Small intestine (tissue), 7 donors: ENCODE data around the gene NDUFA11. TPM values are rescaled to one million over a fixed set of nuclear protein-coding genes. Genes with fewer than 3 reads are reported as not detected.

Experiments used
- DNase-seq, 2 donors: peaks; one replicate each; pipeline versions ENCODE4 v3.0.0 to v3.0.0-alpha.2; 2013
- FAIRE-seq: peaks from 2 replicates; lab custom pipeline; 2012; peaks lifted over from hg19 to GRCh38; lab: Jason Lieb, UNC
- H3K27ac ChIP-seq, 3 donors: one replicate each; pipeline ENCODE4 v1.5.1; 2013; ENCODE audit warnings: low read length in 2 of 3, mild to moderate bottlenecking in 2 of 3, control low read depth in 1 of 3, inconsistent platforms in 1 of 3, low read depth in 1 of 3, moderate library complexity in 1 of 3
- H3K27me3 ChIP-seq, 3 donors: one replicate each; pipeline ENCODE4 v1.6.1; 2013; ENCODE audit warnings: low read length in 3 of 3, inconsistent platforms in 1 of 3; ENCODE audit not compliant: control insufficient read depth in 3 of 3, insufficient read depth in 3 of 3
- H3K36me3 ChIP-seq, 3 donors: one replicate each; pipeline ENCODE4 v1.6.1; 2013; ENCODE audit warnings: low read length in 3 of 3, inconsistent platforms in 1 of 3, low read depth in 1 of 3, mild to moderate bottlenecking in 1 of 3, moderate library complexity in 1 of 3; ENCODE audit not compliant: control insufficient read depth in 3 of 3, insufficient read depth in 2 of 3
- H3K4me1 ChIP-seq, 3 donors: one replicate each; pipeline ENCODE4 v1.6.1; 2013; ENCODE audit warnings: low read length in 2 of 3, inconsistent platforms in 1 of 3, low read depth in 1 of 3, mild to moderate bottlenecking in 1 of 3, moderate library complexity in 1 of 3; ENCODE audit not compliant: control insufficient read depth in 3 of 3, insufficient read depth in 2 of 3
- H3K4me3 ChIP-seq, 3 donors: one replicate each; pipeline ENCODE4 v1.5.1; 2013; ENCODE audit warnings: low read length in 3 of 3, control low read depth in 1 of 3, inconsistent platforms in 1 of 3, low read depth in 1 of 3, mild to moderate bottlenecking in 1 of 3, moderate library complexity in 1 of 3
- H3K9me3 ChIP-seq, 2 donors: one replicate each; pipeline ENCODE4 v1.6.1; 2013; ENCODE audit warnings: low read depth in 1 of 2, low read length in 1 of 2; ENCODE audit not compliant: control insufficient read depth in 2 of 2, insufficient read depth in 1 of 2
- WGBS, 3 donors: extraction: QIAGEN DNeasy Blood & Tissue Kit; methylation state at CpG; one replicate each; pipeline ENCODE4 v1.1.7; 2013; 5-methylcytosine and 5-hydroxymethylcytosine counted together
- polyA plus RNA-seq, 4 donors: library from polyadenylated mRNA; stranded (reverse) in 3 of 4; unstranded in 1 of 4; fragments of 200-250 nt in 3 of 4; fragments of 120-200 nt in 1 of 4; gene quantifications; one replicate each; pipeline versions ENCODE4 v1.2.1 to v1.2.3, GENCODE V29; 2013
- donor health status: healthy with polysubstance abuse.
- donor health status: control.
- donor health status: control.
- donor health status: Bipolar disorder and iron deficiency.
- donor health status: healthy.

NDUFA11 gene
- polyA plus RNA-seq, 4 donors, result 187 to 576 (median 476) TPM

DNA sequence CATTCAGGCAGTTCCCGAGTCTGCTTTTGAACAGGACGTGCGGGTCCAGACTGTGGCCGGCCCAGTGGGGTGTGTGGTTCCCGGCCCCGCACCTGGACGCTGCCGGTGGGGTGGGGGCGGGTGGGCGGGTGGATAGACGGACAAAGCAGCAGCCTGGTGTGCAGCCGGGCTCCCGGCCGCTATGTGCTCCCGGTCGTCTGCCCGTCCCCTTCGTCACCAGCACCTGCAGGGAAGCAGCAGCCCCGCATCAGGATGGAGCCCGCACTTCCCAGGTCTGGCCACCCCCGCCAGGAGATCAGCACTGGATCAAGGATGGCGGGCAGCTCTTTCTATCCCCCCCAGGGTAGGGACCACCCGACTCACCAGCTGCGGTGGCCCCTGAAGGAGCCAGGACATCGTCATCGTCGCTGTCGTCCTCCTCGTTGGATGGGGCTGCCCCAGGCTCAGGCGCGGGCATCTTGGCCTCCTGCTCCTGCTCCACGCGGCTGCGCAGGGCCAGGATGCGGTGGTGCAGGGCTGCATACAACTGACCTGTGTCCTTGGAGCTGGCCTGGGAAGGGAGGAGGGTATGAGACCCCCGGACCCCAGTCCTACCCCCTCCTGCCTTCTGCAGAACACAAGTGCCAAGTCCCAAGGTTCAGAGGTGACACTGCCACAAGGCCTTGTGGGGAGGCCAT lies 14.0 kb upstream of the NDUFA11 start:
- peaks cover 0 to 19% (median 0%) of the 10 kb centered on the region in 3 donors for H3K4me1 ChIP-seq
- no peak overlapping the region for H3K4me3 ChIP-seq
- no peaks in the 10 kb centered on the region for H3K27me3 ChIP-seq
- no peaks in the 10 kb centered on the region for H3K9me3 ChIP-seq
- DNase-seq, result no peak
- no peak overlapping the region for H3K27ac ChIP-seq
- H3K36me3 ChIP-seq, result peaks cover 11 to 85% (median 30%) of the 10 kb centered on the region in 3 donors
- 91 to 93% (median 93%) methylated on average over 34 to 36 of the region's 36 CpGs for WGBS, 3 donors
- no peak for FAIRE-seq

- Histone ChIP-seq H3K36me3 (peaks cover 11 to 73% (median 30%) of the 10 kb centered on the region in 3 donors), H3K4me3 (no peak overlapping the region)
Measured at GRCh38 chr19:5916181-5916708, 12.7 kb upstream of the NDUFA11 start.

GRCh38 chr19:5915782-5916165 lies 12.2 kb upstream of the NDUFA11 start:
- no peaks in the 10 kb centered on the region for H3K27me3 ChIP-seq
- no peak overlapping the region for H3K27ac ChIP-seq
- H3K4me3 ChIP-seq, result no peak overlapping the region
- FAIRE-seq (no peak), DNase-seq (peak in 1 of 2 donors; percentile 54)
- WGBS, 3 donors, result 79 to 83% (median 79%) methylated on average over 11 of the region's 11 CpGs
- peaks cover 11 to 73% (median 28%) of the 10 kb centered on the region in 3 donors for H3K36me3 ChIP-seq
- peaks cover 0 to 19% (median 0%) of the 10 kb centered on the region in 3 donors for H3K4me1 ChIP-seq
- H3K9me3 ChIP-seq, result no peaks in the 10 kb centered on the region

More at GRCh38 chr19:5916181-5916708, 12.7 kb upstream of the NDUFA11 start:
- Histone ChIP-seq H3K4me1 (peaks cover 0 to 19% (median 0%) of the 10 kb centered on the region in 3 donors), H3K27ac (no peak overlapping the region), H3K27me3 (no peaks in the 10 kb centered on the region), H3K9me3 (no peaks in the 10 kb centered on the region)
- DNase-seq, result no peak
- no peak for FAIRE-seq
- WGBS, 3 donors, result 73 to 78% (median 73%) methylated on average over 14 of the region's 14 CpGs

- H3K4me3 ChIP-seq, result no peak overlapping the region
- peaks cover 9 to 73% (median 28%) of the 10 kb centered on the region in 3 donors for H3K36me3 ChIP-seq
- DNase-seq (peak in 1 of 2 donors; percentile 73), FAIRE-seq (no peak)
- peaks cover 0 to 19% (median 0%) of the 10 kb centered on the region in 3 donors for H3K4me1 ChIP-seq
- no peaks in the 10 kb centered on the region for H3K9me3 ChIP-seq
- no peaks in the 10 kb centered on the region for H3K27me3 ChIP-seq
- H3K27ac ChIP-seq, result no peak overlapping the region
- 72 to 82% (median 82%) methylated on average over 40 to 42 of the region's 42 CpGs for WGBS, 3 donors
Measured at GRCh38 chr19:5914946-5915781, 11.6 kb upstream of the NDUFA11 start.

GRCh38 chr19:5914358-5914774 lies 10.8 kb upstream of the NDUFA11 start:
- WGBS, 3 donors, result 71 to 83% (median 75%) methylated on average over 21 to 22 of the region's 22 CpGs
- peaks cover 0 to 19% (median 0%) of the 10 kb centered on the region in 3 donors for H3K4me1 ChIP-seq
- no peak for FAIRE-seq
- DNase-seq, result no peak
- H3K36me3 ChIP-seq, result peaks cover 7 to 72% (median 28%) of the 10 kb centered on the region in 3 donors
- no peak overlapping the region for H3K27ac ChIP-seq
- no peaks in the 10 kb centered on the region for H3K9me3 ChIP-seq
- H3K27me3 ChIP-seq, result no peaks in the 10 kb centered on the region
- H3K4me3 ChIP-seq, result no peak overlapping the region

DNA sequence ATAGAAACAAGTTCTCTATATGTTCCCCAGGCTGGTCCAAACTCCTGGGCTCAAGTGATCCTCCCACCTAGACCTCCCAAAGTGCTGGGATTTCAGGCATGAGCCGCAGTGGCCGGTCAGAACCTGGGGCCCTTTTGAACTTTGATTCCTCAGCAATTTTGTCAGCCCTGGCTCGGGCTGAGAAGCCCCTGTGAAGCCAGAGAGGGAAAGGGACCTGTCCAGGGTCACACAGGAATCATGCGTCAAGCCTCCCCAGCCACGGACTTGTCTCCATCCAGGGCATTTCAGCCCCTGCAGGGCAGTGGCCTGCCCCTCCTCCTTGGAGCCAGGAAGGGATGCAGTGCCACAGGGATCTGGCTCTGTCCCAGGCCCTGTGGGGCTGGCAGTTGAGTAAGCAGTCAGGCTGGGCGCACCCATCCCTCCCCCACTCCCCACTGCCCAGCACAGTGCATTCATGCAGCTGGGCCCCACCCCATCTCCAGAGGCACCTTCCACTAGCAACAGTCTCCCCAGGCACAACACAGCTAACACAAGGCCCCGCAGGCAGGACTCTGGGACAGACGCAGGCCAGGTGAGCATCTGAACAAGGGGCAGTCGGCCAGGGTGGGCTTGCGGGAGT lies 10.3 kb upstream of the NDUFA11 start, which contains the start of gene CAPS:
Gene CAPS (plus strand): TSS at position 516 of the 619 bp plus-strand sequence. CDS start 153 bp downstream, outside the sequence.
- WGBS, 3 donors, result 64 to 78% (median 77%) methylated on average over 8 to 10 of the region's 10 CpGs
- H3K9me3 ChIP-seq, result no peaks in the 10 kb centered on the region
- H3K36me3 ChIP-seq, result peaks cover 12 to 69% (median 28%) of the 10 kb centered on the region in 3 donors
- no peaks in the 10 kb centered on the region for H3K27me3 ChIP-seq
- DNase-seq (peak in 1 of 2 donors; percentile 17), FAIRE-seq (no peak)
- peaks cover 0 to 19% (median 0%) of the 10 kb centered on the region in 3 donors for H3K4me1 ChIP-seq
- no peak within 1 kb of the TSS for H3K4me3 ChIP-seq
- no peak within 1 kb of the TSS for H3K27ac ChIP-seq

DNA sequence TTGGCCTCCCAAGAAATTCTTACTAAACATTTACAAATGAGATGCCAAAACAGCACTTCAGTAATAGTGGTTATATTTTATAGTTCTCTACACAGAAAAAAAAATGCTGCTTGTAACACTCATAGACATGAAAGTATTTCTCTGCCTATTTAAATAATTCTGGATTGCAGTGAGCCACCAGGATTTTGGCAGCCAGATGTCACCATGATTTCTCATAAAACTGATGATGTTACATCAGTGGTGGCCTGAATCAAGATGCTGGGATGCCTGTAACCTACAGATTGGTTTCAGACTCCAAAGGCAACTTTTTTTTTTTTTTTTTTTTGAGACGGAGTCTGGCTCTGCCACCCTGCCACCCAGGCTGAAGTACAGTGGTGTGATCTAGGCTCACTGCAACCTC lies 7.8 kb upstream of the NDUFA11 start:
- Histone ChIP-seq H3K4me1 (peaks cover 0 to 17% (median 0%) of the 10 kb centered on the region in 3 donors), H3K36me3 (peaks cover 6 to 51% (median 11%) of the 10 kb centered on the region in 3 donors), H3K27ac (no peak overlapping the region), H3K27me3 (no peaks in the 10 kb centered on the region), H3K4me3 (no peak overlapping the region), H3K9me3 (no peaks in the 10 kb centered on the region)
- DNase-seq, result no peak
- WGBS, 3 donors, result 63 to 100% (median 100%) methylated on average over 1 of the region's 1 CpG
- no peak for FAIRE-seq

DNA sequence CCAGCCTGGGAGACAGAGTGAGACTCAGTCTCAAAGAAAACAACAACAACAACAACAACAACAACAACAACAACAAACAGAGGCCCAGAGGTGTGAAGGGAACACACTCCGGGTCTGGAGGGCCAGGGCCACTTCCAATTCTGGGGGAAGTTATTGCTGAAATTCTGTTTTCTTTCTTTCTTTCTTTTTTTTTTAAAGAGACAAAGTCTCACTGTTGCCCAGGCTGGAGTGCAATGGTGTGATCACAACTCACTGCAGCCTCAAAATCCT lies 7.0 kb upstream of the NDUFA11 start:
- peaks cover 0 to 13% (median 0%) of the 10 kb centered on the region in 3 donors for H3K4me1 ChIP-seq
- peaks cover 5 to 46% (median 6%) of the 10 kb centered on the region in 3 donors for H3K36me3 ChIP-seq
- DNase-seq (no peak), FAIRE-seq (no peak)
- no peaks in the 10 kb centered on the region for H3K27me3 ChIP-seq
- no peaks in the 10 kb centered on the region for H3K9me3 ChIP-seq
- H3K27ac ChIP-seq, result no peak overlapping the region
- WGBS, 3 donors, result 90 to 94% (median 93%) methylated on average over 1 of the region's 1 CpG
- no peak overlapping the region for H3K4me3 ChIP-seq
